Vein endothelial cell (primary cell): ENCODE measurements around the gene GBE1. TPM values are rescaled to one million over a fixed set of nuclear protein-coding genes. Genes with fewer than 3 reads are reported as not detected.

ENCODE experiments used
- small RNA-seq: library from RNA; depleted of rRNA; stranded (forward); fragments of <200 nt; gene quantifications from one replicate; pipeline ENCODE3, GENCODE V24; 2012
- total RNA-seq: library from RNA; depleted of rRNA; stranded (reverse); fragments of >200 nt; gene quantifications from 2 replicates; pipeline ENCODE4 v1.2.3, GENCODE V29; 2012

GBE1 gene
- 99.9 and 108 TPM in 2 replicates for total RNA-seq

GRCh38 chr3:81760924-81761903 is at the start of gene GBE1:
Gene GBE1, minus strand, starts transcription at chr3:81761645. Its CDS starts 128 bp downstream, at chr3:81761517.

Small RNAs within 50 kb of the gene (small RNA-seq; reads per million reads assigned to genes)
- gene AC017015.1 = not detected
- gene RNU2-28P = 15.5 reads per million, percentile 97 among the genes with 10 or more reads in this experiment
